A673 (cell line): Measurements from ENCODE around the gene INCA1. TPM values are rescaled to one million over a fixed set of nuclear protein-coding genes. Genes with fewer than 3 reads are reported as not detected.

ENCODE experiments used
- BruUV-seq: library from RNA; stranded (reverse); fragments of 400-500 nt; replicated peaks from 2 replicates; lab custom pipeline; 2021; lab: Mats Ljungman, UMichigan
- CTCF ChIA-PET: fragments of 300-600 bp; sonication (Branson Sonifier 250); formaldehyde crosslinking; loops from one replicate; lab custom pipeline; 2022; ENCODE audit warnings: antibody characterized with exemption; lab: Charles Lee
- POLR2A ChIA-PET: fragments of 300-600 bp; sonication (Branson Sonifier 250); formaldehyde crosslinking; loops from one replicate; lab custom pipeline; 2022; ENCODE audit warnings: antibody characterized with exemption; ENCODE audit not compliant: low non-redundant PET; lab: Charles Lee
- DNase-seq: peaks from one replicate; pipeline ENCODE4 v3.0.0-alpha.2; 2015; ENCODE audit warnings: low spot score
- H3K27ac ChIP-seq: fragments of 200-600 bp; sonication (generic); 2 replicates; pipeline ENCODE4 v1.5.1; 2016; ENCODE audit warnings: mixed run types, low read depth, mild to moderate bottlenecking, mixed read lengths, antibody characterized with exemption, low read length; ENCODE audit not compliant: poor library complexity, severe bottlenecking
- H3K27me3 ChIP-seq: fragments of 200-600 bp; sonication (generic); replicated peaks from 2 replicates; pipeline ENCODE4 v1.6.1; 2017; ENCODE audit warnings: mixed run types, low read depth, mild to moderate bottlenecking, mixed read lengths, antibody characterized with exemption, low read length; ENCODE audit not compliant: insufficient read depth, poor library complexity
- H3K36me3 ChIP-seq: fragments of 200-600 bp; sonication (generic); 2 replicates; pipeline ENCODE4 v1.6.1; 2016; ENCODE audit warnings: mixed run types, mild to moderate bottlenecking, mixed read lengths, antibody characterized with exemption, low read length; ENCODE audit not compliant: insufficient read depth, poor library complexity, severe bottlenecking
- H3K4me1 ChIP-seq: fragments of 200-600 bp; sonication (generic); 2 replicates; pipeline ENCODE4 v1.6.1; 2017; ENCODE audit warnings: mixed run types, mild to moderate bottlenecking, mixed read lengths, antibody characterized with exemption, low read length; ENCODE audit not compliant: insufficient read depth, poor library complexity, severe bottlenecking
- H3K4me3 ChIP-seq: fragments of 200-600 bp; sonication (generic); 2 replicates; pipeline ENCODE4 v1.5.1; 2016; ENCODE audit warnings: low read depth, mixed run types, mild to moderate bottlenecking, mixed read lengths, low read length; ENCODE audit not compliant: poor library complexity, severe bottlenecking
- H3K9me3 ChIP-seq: fragments of 200-600 bp; sonication (generic); 2 replicates; pipeline ENCODE4 v1.6.1; 2016; ENCODE audit warnings: mixed run types, low read depth, mild to moderate bottlenecking, mixed read lengths, antibody characterized with exemption, low read length; ENCODE audit not compliant: poor library complexity, severe bottlenecking
- EZH2 ChIP-seq: fragments of 200-600 bp; sonication (generic); IDR thresholded peaks from 2 replicates; pipeline ENCODE4 v1.6.1; 2017; ENCODE audit warnings: borderline replicate concordance, low read depth, mild to moderate bottlenecking, mixed read lengths, antibody characterized with exemption, low read length; ENCODE audit not compliant: poor library complexity, severe bottlenecking
- intact Hi-C: fragments of 100-400 bp; cut with micrococcal nuclease; formaldehyde crosslinking; loops from one replicate; pipeline ENCODE4 v1.10.0; 2022; ENCODE audit not compliant: unreplicated experiment
- total RNA-seq: library from RNA; stranded (reverse); gene quantifications from 2 replicates; pipeline ENCODE4 v1.2.3, GENCODE V29; 2021
- TF ChIP-seq, protein P1 (sequence below): fragments of 300-800, 200-600 bp; sonication (generic); conservative IDR thresholded peaks from 2 replicates; pipeline ENCODE4 v1.5.1; 2017; ENCODE audit warnings: low read depth, mild to moderate bottlenecking, antibody characterized with exemption, low read length, moderate library complexity, mixed read lengths

The INCA1 gene
- total RNA-seq, 1 experiment from 2014 or later: 0.62 TPM

DNA sequence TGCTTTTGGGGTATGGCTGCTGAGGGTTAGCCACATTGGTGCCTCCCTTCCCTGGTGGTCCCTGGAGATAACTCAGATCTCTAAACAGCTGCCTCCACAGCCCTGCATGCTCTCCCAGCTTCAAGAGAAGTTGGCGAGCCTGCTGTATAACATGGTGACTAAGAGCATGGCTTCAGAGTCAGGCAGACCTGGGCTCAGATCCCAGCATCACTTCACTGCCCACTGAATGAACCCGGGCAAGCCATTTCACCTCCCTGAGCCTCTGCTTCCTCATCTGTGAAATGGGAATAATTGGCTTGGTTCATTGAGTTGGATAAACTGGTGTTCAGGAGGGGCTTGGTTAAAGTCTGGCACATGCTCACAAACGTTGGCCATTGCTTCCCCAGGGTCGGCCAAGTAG, 17.0 kb upstream of the INCA1 start:
- no TSS peak for BruUV-seq
- DNase-seq: no peak
- Histone ChIP-seq H3K36me3 (peaks cover 16% of the 10 kb centered on the region), H3K9me3 (no peaks in the 10 kb centered on the region), H3K4me3 (no peak overlapping the region), H3K4me1 (no peaks in the 10 kb centered on the region), H3K27me3 (no peaks in the 10 kb centered on the region), H3K27ac (no peak overlapping the region)
- no peak for TF ChIP-seq EZH2
- TF ChIP-seq, protein P1, sequence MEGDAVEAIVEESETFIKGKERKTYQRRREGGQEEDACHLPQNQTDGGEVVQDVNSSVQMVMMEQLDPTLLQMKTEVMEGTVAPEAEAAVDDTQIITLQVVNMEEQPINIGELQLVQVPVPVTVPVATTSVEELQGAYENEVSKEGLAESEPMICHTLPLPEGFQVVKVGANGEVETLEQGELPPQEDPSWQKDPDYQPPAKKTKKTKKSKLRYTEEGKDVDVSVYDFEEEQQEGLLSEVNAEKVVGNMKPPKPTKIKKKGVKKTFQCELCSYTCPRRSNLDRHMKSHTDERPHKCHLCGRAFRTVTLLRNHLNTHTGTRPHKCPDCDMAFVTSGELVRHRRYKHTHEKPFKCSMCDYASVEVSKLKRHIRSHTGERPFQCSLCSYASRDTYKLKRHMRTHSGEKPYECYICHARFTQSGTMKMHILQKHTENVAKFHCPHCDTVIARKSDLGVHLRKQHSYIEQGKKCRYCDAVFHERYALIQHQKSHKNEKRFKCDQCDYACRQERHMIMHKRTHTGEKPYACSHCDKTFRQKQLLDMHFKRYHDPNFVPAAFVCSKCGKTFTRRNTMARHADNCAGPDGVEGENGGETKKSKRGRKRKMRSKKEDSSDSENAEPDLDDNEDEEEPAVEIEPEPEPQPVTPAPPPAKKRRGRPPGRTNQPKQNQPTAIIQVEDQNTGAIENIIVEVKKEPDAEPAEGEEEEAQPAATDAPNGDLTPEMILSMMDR: no peak
- intact Hi-C loops: no loop called here
- CTCF ChIA-PET: no interaction called here
- POLR2A ChIA-PET: no interaction called here

DNA sequence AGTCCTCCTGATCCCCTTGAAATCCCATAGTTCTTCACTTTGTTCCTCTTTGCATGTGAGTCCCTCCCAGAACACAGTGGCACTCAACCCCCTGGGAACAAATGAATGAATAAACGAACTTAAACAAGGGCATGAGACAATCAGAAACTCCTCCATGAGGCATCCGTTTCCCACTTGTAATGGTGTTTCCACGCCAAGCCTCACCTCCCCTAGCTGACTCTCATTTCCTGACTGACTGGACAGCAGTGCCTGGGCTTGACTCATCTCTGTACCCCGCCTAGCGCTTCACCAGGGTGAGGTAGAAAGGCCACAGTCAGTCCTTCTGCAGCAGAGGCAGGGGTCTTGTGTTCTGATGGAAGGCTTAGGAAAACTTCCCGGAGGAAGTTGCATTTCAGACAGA, 14.6 kb upstream of the INCA1 start:
- H3K27ac ChIP-seq: no peak overlapping the region
- BruUV-seq: no TSS peak
- intact Hi-C loops: no loop called here
- H3K4me1 ChIP-seq: no peaks in the 10 kb centered on the region
- POLR2A ChIA-PET: no interaction called here
- no peaks in the 10 kb centered on the region for H3K27me3 ChIP-seq
- no peak overlapping the region for H3K4me3 ChIP-seq
- H3K36me3 ChIP-seq: peaks cover 29% of the 10 kb centered on the region
- DNase-seq: no peak
- CTCF ChIA-PET: no interaction called here
- no peaks in the 10 kb centered on the region for H3K9me3 ChIP-seq
- TF ChIP-seq, protein P1: no peak
- no peak for TF ChIP-seq EZH2

DNA sequence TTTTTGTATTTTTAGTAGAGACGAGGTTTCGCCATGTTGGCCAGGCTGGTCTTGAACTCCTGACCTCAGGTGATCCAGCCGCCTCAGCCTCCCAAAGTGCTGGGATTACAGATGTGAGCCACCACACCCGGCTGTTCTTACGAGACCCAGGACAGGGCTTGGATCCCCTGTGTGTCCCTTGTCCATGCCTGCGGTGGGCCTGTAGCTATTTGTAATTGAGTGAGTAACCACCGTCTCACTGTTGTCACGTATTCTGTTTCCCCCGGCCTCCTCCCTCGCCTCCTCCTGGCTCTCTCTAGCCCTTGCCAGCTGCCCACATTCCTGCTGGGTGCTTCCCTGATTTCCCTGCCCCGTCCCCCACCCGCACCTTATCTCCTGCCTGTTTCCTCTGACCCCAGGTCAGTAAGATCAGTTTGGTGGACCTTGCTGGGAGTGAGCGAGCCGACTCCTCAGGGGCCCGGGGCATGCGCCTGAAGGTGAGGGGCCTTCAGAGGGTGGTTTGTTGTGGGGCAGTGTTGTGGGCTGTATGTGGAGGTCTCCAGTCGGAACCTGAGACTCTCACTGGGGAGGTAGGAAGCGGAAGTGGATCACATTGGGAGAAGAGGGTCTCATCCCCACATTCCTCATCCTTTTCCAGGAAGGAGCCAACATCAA, 6.0 kb upstream of the INCA1 start:
- no peak for TF ChIP-seq EZH2
- TF ChIP-seq, protein P1: no peak
- Histone ChIP-seq H3K36me3 (peaks cover 42% of the 10 kb centered on the region), H3K4me3 (no peak overlapping the region), H3K4me1 (peaks cover 17% of the 10 kb centered on the region), H3K27me3 (no peaks in the 10 kb centered on the region), H3K27ac (no peak overlapping the region), H3K9me3 (no peaks in the 10 kb centered on the region)
- intact Hi-C loops: no loop called here
- ChIA-PET POLR2A (no interaction called here), CTCF (no interaction called here)
- no TSS peak for BruUV-seq
- no peak for DNase-seq
